Vagina (tissue), 2 donors: ENCODE measurements around the gene REEP3.
"Not testable (repeated sequence)": the region's sequence is repeated elsewhere in the genome, so short reads cannot be mapped to it uniquely, and the experiment has no call there.

Experiments
- CTCF ChIP-seq, 3 experiments: fragments of 450-650 bp in 2 of 3; fragments of 200-600 bp in 1 of 3; sonication (generic) in 1 of 3; IDR thresholded peaks; one replicate each; pipeline ENCODE4 v1.5.1; 2017 to 2019; ENCODE audit warnings: antibody characterized with exemption in 3 of 3, mild to moderate bottlenecking in 2 of 3, moderate library complexity in 2 of 3
- POLR2A ChIP-seq, 2 donors: fragments of 450-650 bp; IDR thresholded peaks; one replicate each; pipeline ENCODE4 v1.6.1; 2017; ENCODE audit warnings: antibody characterized with exemption in 2 of 2, mild to moderate bottlenecking in 2 of 2, moderate library complexity in 2 of 2

- not testable (repeated sequence) for TF ChIP-seq CTCF, POLR2A (IDR thresholded peaks at IDR 0.05)
Observed at GRCh38 chr10:63492317-63492690, 28.9 kb upstream of the REEP3 start.
